Body of pancreas (tissue), 4 donors: ENCODE measurements around the gene ISG20L2.

Experiments
- POLR2A ChIP-seq, 3 donors: fragments of 450-650 bp; IDR thresholded peaks; one replicate each; pipeline ENCODE4 v1.6.1; 2016; ENCODE audit warnings: antibody characterized with exemption in 3 of 3, mild to moderate bottlenecking in 2 of 3
- TF ChIP-seq, protein P1 (sequence below), 7 experiments: fragments of 450-650 bp in 4 of 7; fragments of 200-600 bp in 3 of 7; sonication (generic) in 3 of 7; IDR thresholded peaks; one replicate each; pipeline ENCODE4 v1.5.1; 2016 to 2019; ENCODE audit warnings: antibody characterized with exemption in 7 of 7

DNA sequence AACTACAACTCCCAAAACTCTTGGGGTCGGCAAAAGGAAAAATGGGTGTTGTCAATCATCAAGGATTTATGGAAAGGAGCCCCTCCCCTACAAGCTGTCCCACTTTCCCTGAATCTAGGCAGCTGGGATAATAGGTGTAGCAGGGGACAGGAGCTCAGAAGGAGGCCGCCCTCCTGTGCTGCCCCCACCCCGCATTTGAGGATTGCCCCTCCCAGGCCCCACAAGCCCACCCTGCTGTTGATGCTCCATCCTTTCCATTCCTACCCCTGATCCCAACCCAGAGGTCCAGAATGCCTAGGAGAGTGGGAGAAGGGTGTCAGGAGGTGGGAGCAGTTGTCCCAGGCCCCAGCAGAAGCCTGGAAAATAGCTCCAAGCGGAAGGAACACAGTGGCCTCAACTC is 14.2 kb upstream of the ISG20L2 start:
- TF ChIP-seq, protein P1, sequence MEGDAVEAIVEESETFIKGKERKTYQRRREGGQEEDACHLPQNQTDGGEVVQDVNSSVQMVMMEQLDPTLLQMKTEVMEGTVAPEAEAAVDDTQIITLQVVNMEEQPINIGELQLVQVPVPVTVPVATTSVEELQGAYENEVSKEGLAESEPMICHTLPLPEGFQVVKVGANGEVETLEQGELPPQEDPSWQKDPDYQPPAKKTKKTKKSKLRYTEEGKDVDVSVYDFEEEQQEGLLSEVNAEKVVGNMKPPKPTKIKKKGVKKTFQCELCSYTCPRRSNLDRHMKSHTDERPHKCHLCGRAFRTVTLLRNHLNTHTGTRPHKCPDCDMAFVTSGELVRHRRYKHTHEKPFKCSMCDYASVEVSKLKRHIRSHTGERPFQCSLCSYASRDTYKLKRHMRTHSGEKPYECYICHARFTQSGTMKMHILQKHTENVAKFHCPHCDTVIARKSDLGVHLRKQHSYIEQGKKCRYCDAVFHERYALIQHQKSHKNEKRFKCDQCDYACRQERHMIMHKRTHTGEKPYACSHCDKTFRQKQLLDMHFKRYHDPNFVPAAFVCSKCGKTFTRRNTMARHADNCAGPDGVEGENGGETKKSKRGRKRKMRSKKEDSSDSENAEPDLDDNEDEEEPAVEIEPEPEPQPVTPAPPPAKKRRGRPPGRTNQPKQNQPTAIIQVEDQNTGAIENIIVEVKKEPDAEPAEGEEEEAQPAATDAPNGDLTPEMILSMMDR (IDR thresholded peaks at IDR 0.05) = no peak
- TF ChIP-seq POLR2A (IDR thresholded peaks at IDR 0.05) = no peak
